HG03066 (cell line): Measurements from ENCODE around the gene MAPK8IP3.

Source experiments
- ATAC-seq: cut with Tn5 transposase; IDR thresholded peaks from one replicate; pipeline ENCODE4 v1.9.1; 2021; ENCODE audit warnings: low read depth; ENCODE audit not compliant: unreplicated experiment

The MAPK8IP3 gene

DNA sequence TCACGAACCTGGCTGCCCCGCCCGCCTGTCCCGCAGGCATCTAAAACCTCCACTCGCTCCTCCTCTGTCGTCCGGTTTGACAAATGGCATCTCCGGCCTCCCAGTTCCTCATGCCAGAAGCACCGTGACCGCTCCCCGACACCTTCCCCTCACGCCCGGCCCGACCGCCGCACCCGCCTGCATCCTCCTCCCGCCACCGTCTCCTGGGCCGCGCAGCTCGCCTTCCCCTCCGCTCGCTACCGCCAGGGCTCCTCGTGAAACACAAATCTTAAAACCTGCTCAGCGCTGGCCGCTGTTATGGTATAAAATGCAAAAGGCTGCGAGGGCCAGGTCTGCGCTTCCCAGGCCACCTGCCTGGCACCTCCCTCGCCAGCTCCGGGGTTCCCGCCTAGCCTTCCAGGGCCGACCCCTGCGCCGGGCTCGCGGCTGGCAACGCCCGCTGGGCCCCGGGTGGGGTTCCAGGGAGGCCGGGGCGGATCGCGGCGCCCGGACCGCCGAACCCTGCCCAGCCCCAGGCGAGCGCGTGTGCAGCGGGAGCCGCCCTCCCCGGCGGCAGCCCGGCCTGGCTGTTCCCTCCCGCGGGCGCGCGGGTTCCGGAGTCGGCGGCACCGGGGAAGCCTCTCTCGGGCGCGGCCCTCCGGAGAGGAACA is 75.9 kb downstream of the MAPK8IP3 start:
- no peak for ATAC-seq

- ATAC-seq = peak; percentile 85
Measured at GRCh38 chr16:1782408-1783264, 76.6 kb downstream of the MAPK8IP3 start, which contains the start of the genes NUBP2 and SPSB3. NUBP2 (plus strand) TSS chr16:1782960; CDS start chr16:1783021, 61 bp downstream. SPSB3 (minus strand) TSS chr16:1782571; CDS start chr16:1781483, 1,088 bp downstream.

DNA sequence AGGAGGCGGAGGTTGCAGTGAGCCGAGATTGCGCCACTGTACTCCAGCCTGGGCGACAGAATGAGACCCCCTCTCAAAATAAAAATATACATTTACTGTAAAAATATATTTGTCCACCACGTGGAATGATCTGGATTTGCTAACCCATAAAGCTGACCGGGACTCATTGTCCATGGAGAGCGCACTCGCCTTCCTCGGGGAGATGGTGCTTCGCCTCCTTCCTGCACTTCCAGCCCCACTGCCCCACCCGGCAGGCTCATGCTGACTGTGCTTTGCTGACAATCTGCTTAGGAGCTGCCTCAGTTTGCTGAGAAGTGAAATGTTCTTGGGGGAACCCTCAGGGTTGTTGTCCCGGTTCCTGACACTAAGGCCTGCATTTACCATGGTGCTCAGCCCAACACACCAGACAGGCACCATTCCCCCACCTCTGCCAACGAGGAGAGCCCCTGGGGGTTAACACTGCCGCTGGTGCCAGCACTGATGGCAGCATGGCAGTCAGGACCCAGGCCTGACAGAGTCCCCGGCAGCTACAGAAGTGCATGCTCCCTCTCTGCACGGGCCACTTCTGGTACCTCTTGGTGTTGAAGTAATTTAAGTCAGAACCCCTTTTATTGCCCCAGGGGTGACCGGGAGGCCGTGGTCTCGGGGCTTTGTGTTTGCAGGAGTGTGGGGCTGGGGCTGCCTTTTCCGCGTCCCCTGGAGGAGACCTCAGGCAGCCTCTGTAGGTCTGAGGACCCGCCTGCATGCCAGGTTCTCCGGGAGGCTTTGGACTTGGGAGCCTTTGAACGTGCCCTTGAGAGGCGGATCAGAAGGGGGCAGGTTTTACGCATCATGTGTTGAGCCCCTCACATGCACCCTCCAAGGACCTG is 79.2 kb downstream of the MAPK8IP3 start:
- no peak for ATAC-seq

- no peak for ATAC-seq
Measured at GRCh38 chr16:1785846-1786170, 79.8 kb downstream of the MAPK8IP3 start.

- ATAC-seq = no peak
Measured at GRCh38 chr16:1786242-1787055, 80.5 kb downstream of the MAPK8IP3 start.

DNA sequence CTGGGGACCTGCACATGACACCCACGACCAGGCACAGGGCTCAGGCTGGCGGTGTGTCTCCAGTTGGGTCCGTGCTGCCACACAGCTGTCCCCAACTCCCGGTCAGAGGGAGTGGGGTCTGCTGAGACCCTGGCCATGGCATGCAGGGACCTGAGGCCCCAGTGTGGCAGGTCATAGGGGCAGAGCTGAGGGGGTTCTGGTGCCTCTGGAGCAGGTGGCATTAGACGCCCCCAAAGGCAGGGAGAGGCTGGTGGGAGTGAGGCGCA is 81.0 kb downstream of the MAPK8IP3 start:
- no peak for ATAC-seq

- ATAC-seq = no peak
Measured at GRCh38 chr16:1787322-1788094, 81.5 kb downstream of the MAPK8IP3 start.

- ATAC-seq = no peak
Measured at GRCh38 chr16:1788095-1788707, 82.2 kb downstream of the MAPK8IP3 start.

DNA sequence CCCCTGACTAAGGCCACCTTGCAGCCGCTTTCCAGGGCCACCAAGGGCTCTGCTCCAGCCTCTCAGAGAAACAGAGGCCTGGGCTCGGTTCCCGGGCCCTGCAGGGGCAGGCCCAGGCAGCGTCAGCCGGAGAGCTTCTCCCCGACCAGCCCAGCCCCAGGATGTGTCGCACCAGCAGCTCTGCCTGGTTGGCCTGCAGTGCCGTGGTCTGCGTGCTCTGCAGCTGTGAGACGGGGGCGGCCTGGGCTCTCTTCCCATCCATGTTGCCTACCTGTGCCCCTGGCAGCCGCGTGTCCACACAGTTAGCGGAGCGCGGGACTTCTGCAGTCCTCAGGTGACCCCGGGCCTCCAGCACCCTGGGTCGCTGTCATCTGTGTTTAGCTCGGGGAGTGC is 82.7 kb downstream of the MAPK8IP3 start:
- no peak for ATAC-seq

DNA sequence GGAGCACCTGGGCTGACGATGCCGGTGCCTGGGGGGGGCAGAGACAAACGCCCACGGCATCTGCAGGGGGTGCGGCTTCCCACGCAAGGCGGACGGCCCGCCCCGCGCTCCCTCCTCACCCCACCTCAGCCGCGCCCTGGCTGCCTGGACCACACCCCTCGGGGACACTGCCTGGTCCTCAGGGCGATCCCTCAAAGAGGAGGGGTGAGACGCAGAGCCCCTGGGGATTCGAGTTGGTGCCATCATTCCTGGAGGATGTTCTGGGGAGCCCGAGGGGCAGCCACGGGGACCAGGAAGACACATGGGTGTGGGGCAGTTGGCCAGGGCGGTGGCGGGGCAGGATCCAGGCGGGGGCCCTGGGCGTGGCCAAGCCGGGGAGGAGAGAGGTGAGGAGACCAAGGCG is 83.6 kb downstream of the MAPK8IP3 start:
- ATAC-seq = no peak

DNA sequence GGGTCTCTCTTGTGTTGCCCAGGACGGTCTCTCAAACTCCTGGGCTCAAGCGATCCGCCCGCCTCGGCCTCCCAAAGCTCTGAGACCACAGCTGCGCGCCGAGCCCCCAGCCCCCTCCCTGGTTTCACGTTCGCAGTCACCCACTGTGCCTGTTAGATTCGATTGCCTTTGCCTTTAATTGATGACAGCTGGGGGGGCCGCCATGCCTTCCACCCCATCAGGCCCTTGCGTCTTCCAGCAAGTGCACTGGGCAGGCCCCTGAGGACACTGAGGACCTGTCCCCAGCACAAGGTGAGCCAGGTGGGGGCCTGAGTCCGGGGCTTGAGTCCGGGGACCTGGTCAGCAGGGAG is 84.2 kb downstream of the MAPK8IP3 start:
- no peak for ATAC-seq

DNA sequence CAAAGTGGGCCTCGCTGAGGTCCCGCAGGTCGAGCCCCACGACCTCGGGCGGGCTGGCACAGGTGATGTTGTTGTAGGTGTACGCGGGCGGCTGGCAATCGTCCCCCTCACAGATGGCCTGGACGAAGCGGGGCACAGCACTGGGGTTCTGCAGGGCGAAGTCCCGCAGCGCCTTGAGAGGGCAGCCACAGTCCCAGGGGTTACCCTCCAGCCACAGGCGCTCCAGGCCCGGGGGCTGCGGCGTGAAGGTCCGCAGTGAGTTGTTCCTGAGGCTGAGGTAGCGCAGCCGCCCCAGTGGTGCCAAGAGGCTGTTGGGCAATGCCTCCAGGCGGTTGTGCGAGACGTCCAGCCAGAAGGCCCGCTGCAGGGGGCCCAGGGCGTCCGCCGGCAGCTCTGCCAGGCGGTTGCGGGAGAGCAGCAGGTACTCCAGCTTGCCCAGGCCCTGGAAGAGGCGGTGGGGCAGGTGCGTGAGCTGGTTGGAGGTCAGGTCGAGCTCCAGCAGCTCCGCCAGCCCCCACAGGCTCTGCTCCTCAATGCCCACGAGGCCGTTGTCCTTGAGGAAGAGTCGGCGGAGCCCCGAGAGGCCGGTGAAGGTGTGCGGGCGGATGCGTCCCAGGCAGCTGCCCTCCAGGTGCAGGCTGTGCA is 84.7 kb downstream of the MAPK8IP3 start:
- no peak for ATAC-seq

- no peak for ATAC-seq
Measured at GRCh38 chr16:1791256-1791942, 85.4 kb downstream of the MAPK8IP3 start.

DNA sequence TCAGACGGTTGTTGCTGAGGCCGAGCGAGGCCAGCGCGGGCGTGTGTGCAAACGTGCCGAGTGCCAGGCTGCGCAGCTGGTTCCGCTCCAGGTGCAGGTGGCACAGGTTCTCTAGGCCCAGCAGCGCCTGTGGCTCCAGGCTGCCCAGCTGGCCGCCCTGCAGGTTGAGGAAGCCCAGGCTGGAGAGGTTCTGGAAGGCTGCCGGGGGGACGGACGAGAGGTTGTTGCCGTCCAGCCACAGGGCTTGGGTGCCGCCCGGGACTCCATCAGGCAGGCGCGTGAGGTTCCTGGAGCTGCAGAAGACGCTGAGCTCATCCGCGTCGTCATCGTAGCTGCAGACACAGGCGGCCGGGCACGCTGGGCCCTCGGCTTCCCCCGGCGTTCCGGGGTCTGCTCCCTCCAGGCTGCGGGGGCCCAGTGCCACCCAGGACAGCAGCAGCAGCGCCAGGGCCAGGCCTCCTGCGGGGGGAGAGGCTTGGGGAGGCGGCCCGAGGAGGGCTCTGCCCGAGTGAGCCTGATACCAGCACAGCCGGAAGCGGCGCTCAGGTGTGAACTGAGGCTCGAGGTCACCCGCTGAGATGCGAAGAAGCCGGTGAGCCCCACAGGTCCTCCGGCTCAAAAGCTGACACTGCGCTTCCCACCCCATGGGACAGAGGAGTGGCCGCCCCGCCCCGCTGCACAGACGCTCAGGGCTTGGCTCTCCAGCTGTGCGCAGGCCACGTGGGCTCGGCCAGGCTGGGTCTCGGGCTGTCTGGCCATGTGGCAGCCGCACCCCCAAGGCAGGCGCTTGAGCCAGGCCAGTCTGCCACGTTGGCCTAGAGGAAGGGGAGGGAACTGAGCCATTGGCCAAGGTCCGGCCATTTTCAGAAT is 86.2 kb downstream of the MAPK8IP3 start:
- ATAC-seq = no peak

- no peak for ATAC-seq
Measured at GRCh38 chr16:1792836-1793577, 87.0 kb downstream of the MAPK8IP3 start.

GRCh38 chr16:1793578-1794220 is 87.7 kb downstream of the MAPK8IP3 start, which contains the start of gene IGFALS:
IGFALS (minus strand) TSS chr16:1793705; CDS start chr16:1793652, 53 bp downstream.
- no peak for ATAC-seq
